BJ (cell line): ENCODE measurements around the gene MAP3K13. TPM values are rescaled to one million over a fixed set of nuclear protein-coding genes. Genes with fewer than 3 reads are reported as not detected.

ENCODE experiments used
- CTCF ChIA-PET: fragments of 350-600 bp; formaldehyde crosslinking; extraction: SDS; loops from one replicate; lab custom pipeline; 2021; ENCODE audit warnings: antibody characterized with exemption, inconsistent platforms; lab: Yijun Ruan, JAX
- POLR2A ChIA-PET: fragments of 300-600 bp; sonication (Branson Sonifier 250); formaldehyde crosslinking; extraction: SDS; loops from one replicate; lab custom pipeline; 2021; ENCODE audit warnings: antibody characterized with exemption; lab: Charles Lee
- DNase-seq: peaks from one replicate; pipeline ENCODE4 v3.0.0-alpha.2; 2011; ENCODE audit warnings: low read depth
- H3K27me3 ChIP-seq: 2 replicates; pipeline ENCODE4 v1.6.0; 2011; ENCODE audit warnings: low read length; ENCODE audit not compliant: control insufficient read depth, insufficient read depth
- H3K36me3 ChIP-seq: 2 replicates; pipeline ENCODE4 v1.5.1; 2011; ENCODE audit warnings: low read length; ENCODE audit not compliant: control insufficient read depth, insufficient read depth
- H3K4me3 ChIP-seq: 2 replicates; pipeline ENCODE4 v1.5.1; 2011; ENCODE audit warnings: low read depth, mild to moderate bottlenecking, control low read depth, low read length
- CTCF ChIP-seq: IDR thresholded peaks from 2 replicates; pipeline ENCODE4 v1.5.1; 2011; ENCODE audit warnings: low read depth, mild to moderate bottlenecking, control low read depth, inconsistent platforms, low read length, moderate library complexity; ENCODE audit not compliant: insufficient read depth
- polyA plus RNA-seq: library from polyadenylated mRNA; depleted of rRNA; stranded (reverse); fragments of >200 nt; gene quantifications from 2 replicates; pipeline ENCODE4 v1.2.3, GENCODE V29; 2011

MAP3K13 gene
- polyA plus RNA-seq, 1 experiment: 8.9 TPM

- no peak for DNase-seq
- Histone ChIP-seq H3K4me3 (no peak overlapping the region), H3K36me3 (no peaks in the 10 kb centered on the region), H3K27me3 (peaks cover 7% of the 10 kb centered on the region; the same call in 1 of the 2 replicates)
- no peak for TF ChIP-seq CTCF
- POLR2A ChIA-PET: no interaction called here
- CTCF ChIA-PET: interaction anchor here (1.3 kb wide), 2 partner anchors 12 to 54 kb away, joined by 4 to 5 read pairs; no protein-coding TSS in a partner anchor
These were observed 158.6 kb downstream of the MAP3K13 start for GRCh38 chr3:185521349-185522138.

- POLR2A ChIA-PET: no interaction called here
- no peak for DNase-seq
- TF ChIP-seq CTCF: no peak
- Histone ChIP-seq H3K27me3 (peaks cover 5% of the 10 kb centered on the region; the same call in 1 of the 2 replicates), H3K4me3 (no peak overlapping the region), H3K36me3 (no peaks in the 10 kb centered on the region)
- CTCF ChIA-PET: interaction anchor here (1.9 kb wide), 1 partner anchor 33 kb away, joined by 5 read pairs; no protein-coding TSS in a partner anchor
These were observed 163.5 kb downstream of the MAP3K13 start for GRCh38 chr3:185526349-185526951.

- CTCF ChIA-PET: interaction anchor here (1.9 kb wide), 1 partner anchor 32 kb away, joined by 5 read pairs; no protein-coding TSS in a partner anchor
- POLR2A ChIA-PET: no interaction called here
- H3K27me3 ChIP-seq: peaks cover 2% of the 10 kb centered on the region; the same call in 1 of the 2 replicates
- no peak for DNase-seq
- H3K36me3 ChIP-seq: no peaks in the 10 kb centered on the region
- H3K4me3 ChIP-seq: no peak overlapping the region
- TF ChIP-seq CTCF: no peak
These were observed 164.4 kb downstream of the MAP3K13 start for GRCh38 chr3:185527364-185527763.

GRCh38 chr3:185528532-185528931, 165.6 kb downstream of the MAP3K13 start:
- Histone ChIP-seq H3K4me3 (no peak overlapping the region), H3K36me3 (no peaks in the 10 kb centered on the region), H3K27me3 (no peaks in the 10 kb centered on the region; the same call in 1 of the 2 replicates)
- ChIA-PET CTCF (interaction anchor here (0.6 kb wide), 1 partner anchor 105 kb away, joined by 3 read pairs; no protein-coding TSS in a partner anchor), POLR2A (no interaction called here)
- DNase-seq: no peak
- TF ChIP-seq CTCF: no peak

- ChIA-PET CTCF (no interaction called here), POLR2A (no interaction called here)
- Histone ChIP-seq H3K27me3 (no peaks in the 10 kb centered on the region), H3K36me3 (no peaks in the 10 kb centered on the region), H3K4me3 (no peak overlapping the region)
- no peak for TF ChIP-seq CTCF
- DNase-seq: no peak
These were observed 167.9 kb downstream of the MAP3K13 start for GRCh38 chr3:185530856-185531255.
